GM06990 (cell line): ENCODE results near the gene PAN2.
"Not testable (repeated sequence)": the region's sequence is repeated elsewhere in the genome, so short reads cannot be mapped to it uniquely, and the experiment has no call there.

ENCODE experiments used
- DNase-seq: peaks from one replicate; pipeline ENCODE4 v3.0.0-alpha.2; 2011; ENCODE audit not compliant: insufficient read length; ENCODE audit errors: extremely low read depth
- H3K27me3 ChIP-seq: replicated peaks from 2 replicates; pipeline ENCODE4 v1.6.0; 2011; ENCODE audit warnings: low read length; ENCODE audit not compliant: control insufficient read depth, insufficient read depth
- H3K36me3 ChIP-seq: 2 replicates; pipeline ENCODE4 v1.5.1; 2011; ENCODE audit warnings: low read length; ENCODE audit not compliant: control insufficient read depth, insufficient read depth
- H3K4me3 ChIP-seq: replicated peaks from 2 replicates; pipeline ENCODE4 v1.5.1; 2011; ENCODE audit warnings: low read depth, mild to moderate bottlenecking, control low read depth, low read length
- TF ChIP-seq, protein P1 (sequence below): IDR thresholded peaks from 2 replicates; pipeline ENCODE4 v1.5.1; 2011; ENCODE audit warnings: low read length, control low read depth, mild to moderate bottlenecking, inconsistent platforms; ENCODE audit not compliant: insufficient read depth, poor library complexity, severe bottlenecking

PAN2 gene

DNA sequence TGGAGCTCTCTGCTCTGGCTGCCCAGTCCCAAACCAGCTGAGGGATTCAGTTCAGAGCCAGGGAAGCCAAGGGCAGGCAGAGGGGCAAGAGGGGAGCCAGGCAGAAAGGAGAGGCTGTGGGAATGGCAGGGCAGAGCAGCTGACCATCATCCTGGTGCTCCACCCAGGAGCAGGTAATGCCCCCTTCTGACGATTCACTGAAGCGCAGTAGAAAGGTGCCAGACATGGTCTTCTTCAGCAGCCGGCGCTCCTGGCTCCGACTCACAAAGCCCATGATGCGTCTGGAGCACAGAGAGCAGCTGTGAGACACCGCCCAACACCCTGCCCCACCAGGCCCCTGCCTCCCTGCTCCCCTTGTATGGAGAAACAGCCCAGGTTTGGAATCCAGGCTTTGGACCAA is 12.9 kb upstream of the PAN2 start:
- no peaks in the 10 kb centered on the region for H3K27me3 ChIP-seq

DNA sequence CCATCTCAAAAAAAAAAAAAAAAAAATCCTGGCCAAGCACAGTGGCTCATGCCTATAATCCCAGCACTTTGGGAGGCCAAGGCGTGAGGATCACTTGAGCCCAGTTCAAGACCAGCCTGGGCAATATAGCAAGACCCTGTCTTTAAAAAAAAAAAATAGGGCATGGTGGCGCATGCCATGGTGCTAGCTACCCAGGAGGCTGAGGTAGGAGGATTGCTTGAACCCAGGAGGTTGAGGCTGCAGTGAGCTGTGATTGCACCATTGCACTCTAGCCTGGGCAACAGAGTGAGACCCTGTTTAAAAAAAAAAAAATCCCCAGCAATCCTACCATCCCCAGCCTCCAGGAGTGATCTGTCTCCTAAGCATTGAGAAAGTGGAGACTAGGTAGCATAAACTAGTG is 8.5 kb upstream of the PAN2 start:
- not testable (repeated sequence) for H3K4me3 ChIP-seq, H3K27me3 ChIP-seq, DNase-seq
- H3K36me3 ChIP-seq = peaks cover 37% of the 10 kb centered on the region

More for the DNA sequence above, 12.9 kb upstream of the PAN2 start:
- H3K4me3 ChIP-seq = no peak overlapping the region
- H3K36me3 ChIP-seq = peaks cover 56% of the 10 kb centered on the region
- DNase-seq = no peak
- TF ChIP-seq, protein P1, sequence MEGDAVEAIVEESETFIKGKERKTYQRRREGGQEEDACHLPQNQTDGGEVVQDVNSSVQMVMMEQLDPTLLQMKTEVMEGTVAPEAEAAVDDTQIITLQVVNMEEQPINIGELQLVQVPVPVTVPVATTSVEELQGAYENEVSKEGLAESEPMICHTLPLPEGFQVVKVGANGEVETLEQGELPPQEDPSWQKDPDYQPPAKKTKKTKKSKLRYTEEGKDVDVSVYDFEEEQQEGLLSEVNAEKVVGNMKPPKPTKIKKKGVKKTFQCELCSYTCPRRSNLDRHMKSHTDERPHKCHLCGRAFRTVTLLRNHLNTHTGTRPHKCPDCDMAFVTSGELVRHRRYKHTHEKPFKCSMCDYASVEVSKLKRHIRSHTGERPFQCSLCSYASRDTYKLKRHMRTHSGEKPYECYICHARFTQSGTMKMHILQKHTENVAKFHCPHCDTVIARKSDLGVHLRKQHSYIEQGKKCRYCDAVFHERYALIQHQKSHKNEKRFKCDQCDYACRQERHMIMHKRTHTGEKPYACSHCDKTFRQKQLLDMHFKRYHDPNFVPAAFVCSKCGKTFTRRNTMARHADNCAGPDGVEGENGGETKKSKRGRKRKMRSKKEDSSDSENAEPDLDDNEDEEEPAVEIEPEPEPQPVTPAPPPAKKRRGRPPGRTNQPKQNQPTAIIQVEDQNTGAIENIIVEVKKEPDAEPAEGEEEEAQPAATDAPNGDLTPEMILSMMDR = no peak

DNA sequence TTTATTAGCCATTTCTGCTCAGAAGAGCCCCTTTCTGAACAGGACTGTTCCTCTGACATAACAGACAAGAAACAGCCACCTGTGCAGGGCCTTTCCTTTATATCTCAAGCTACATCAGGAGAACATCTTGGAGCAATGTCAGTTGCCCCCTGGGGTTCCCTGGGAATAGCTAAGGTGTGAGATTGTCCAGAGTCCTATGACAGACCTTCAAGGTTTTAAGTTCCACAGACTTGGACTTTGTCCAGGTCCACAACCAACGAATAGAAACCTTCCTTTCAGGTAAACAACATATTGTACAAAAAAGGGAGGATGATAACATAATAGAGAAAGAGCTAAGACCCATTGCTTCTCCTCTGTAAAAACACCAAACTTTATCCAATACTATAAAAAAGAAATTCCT is 7.8 kb upstream of the PAN2 start:
- TF ChIP-seq, protein P1 = no peak
- Histone ChIP-seq H3K36me3 (peaks cover 31% of the 10 kb centered on the region), H3K27me3 (no peaks in the 10 kb centered on the region), H3K4me3 (no peak overlapping the region)
- no peak for DNase-seq

DNA sequence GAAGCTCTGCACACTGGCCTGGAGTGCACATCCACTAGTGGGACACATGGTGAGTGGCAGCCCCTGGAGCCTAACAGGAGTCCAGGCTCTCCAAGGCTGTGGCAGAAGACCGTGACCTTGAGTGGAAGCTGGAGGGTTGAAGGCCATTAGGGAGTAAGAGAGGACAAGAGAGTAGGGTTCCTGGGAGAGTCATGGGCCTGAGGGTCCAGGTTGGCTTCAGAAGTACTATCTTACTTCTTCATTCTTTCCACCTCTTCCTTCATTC is 5.3 kb upstream of the PAN2 start:
- TF ChIP-seq, protein P1 = no peak
- Histone ChIP-seq H3K36me3 (peaks cover 22% of the 10 kb centered on the region), H3K4me3 (peak overlapping the region; percentile 26), H3K27me3 (no peaks in the 10 kb centered on the region)
- DNase-seq = no peak

DNA sequence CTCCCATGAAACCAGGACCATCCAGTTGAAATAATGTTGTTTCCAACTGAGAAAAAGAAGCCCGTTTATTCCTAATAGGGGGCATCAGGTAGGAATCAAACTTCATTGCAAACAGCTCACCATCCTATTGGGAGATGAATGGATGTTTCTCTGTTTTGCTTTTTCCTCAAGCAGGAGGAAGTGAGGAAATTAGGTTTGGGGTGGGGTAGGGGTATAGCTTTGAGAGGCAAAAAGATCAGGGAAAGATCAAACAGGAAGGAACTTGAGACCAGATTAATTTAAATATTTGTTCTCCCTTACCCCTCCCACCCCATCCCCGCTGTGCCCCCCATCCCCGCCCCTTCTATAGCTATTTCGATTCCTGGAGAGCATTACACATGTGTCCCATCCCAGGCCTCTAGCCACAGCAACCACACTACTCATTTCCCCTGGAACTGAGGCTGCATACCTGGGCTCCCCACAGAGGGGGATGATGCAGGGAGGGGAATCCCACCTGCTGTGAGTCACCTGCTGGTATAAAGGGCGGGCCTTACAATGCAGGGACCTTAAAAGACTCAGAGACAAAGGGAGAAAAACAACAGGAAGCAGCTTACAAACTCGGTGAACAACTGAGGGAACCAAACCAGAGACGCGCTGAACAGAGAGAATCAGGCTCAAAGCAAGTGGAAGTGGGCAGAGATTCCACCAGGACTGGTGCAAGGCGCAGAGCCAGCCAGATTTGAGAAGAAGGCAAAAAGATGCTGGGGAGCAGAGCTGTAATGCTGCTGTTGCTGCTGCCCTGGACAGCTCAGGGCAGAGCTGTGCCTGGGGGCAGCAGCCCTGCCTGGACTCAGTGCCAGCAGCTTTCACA is 4.7 kb upstream of the PAN2 start, which contains the start of gene IL23A:
IL23A (plus strand) TSS at position 577 of the 850 bp plus-strand sequence; CDS start at position 738, 161 bp downstream.
- Histone ChIP-seq H3K27me3 (no peaks in the 10 kb centered on the region), H3K36me3 (peaks cover 17% of the 10 kb centered on the region), H3K4me3 (peak within 1 kb of the TSS; percentile 26)
- TF ChIP-seq, protein P1 = no peak
- DNase-seq = peak; percentile 63

DNA sequence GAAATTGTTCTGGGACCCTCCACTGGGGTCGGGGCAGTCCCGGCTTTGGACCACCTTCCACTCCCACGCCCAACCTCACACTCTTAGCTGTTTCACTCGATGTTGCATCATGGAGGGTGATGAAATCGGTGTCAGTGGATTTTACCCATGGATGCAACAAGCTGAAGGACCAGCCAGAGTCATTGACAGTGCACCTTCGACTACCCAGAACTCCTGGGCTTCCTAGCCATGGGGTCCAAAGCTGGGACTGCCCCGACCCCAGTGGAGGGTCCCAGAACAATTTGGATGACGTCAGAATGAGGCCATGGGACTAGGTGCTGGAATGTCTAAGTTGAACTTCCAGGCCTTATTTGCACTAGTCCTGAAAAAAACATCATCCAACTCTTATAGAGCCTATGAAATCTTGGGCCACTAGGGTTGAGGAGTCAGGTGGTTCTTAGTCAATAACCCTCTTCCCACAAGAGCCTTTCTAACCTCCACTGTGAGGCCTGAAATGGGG is 4.0 kb upstream of the PAN2 start:
- TF ChIP-seq, protein P1 = no peak
- DNase-seq = no peak
- H3K36me3 ChIP-seq = peaks cover 11% of the 10 kb centered on the region
- no peaks in the 10 kb centered on the region for H3K27me3 ChIP-seq
- H3K4me3 ChIP-seq = no peak overlapping the region
